Mucosa of descending colon (tissue), 3 donors: ENCODE data around the gene EMC1. TPM values are rescaled to one million over a fixed set of nuclear protein-coding genes. Genes with fewer than 3 reads are reported as not detected.

Experiments
- ATAC-seq: fragments of 200-7000 bp; cut with Tn5 transposase; one replicate; pipeline ENCODE4 v1.9.1; 2020; ENCODE audit warnings: mild to moderate bottlenecking, moderate library complexity
- DNase-seq, 3 donors: peaks; one replicate each; pipeline ENCODE4 v3.0.0-alpha.2; 2020
- H3K36me3 ChIP-seq: fragments of 200-600 bp; one replicate; pipeline ENCODE4 v1.8.0; 2021; ENCODE audit warnings: low read depth, mild to moderate bottlenecking
- H3K4me1 ChIP-seq: fragments of 200-600 bp; one replicate; pipeline ENCODE4 v1.8.0; 2021; ENCODE audit warnings: low read depth, mild to moderate bottlenecking
- H3K4me3 ChIP-seq: fragments of 200-600 bp; one replicate; pipeline ENCODE4 v1.8.0; 2021; ENCODE audit warnings: mild to moderate bottlenecking
- H3K9me3 ChIP-seq: fragments of 200-600 bp; one replicate; pipeline ENCODE4 v1.8.0; 2021; ENCODE audit warnings: mild to moderate bottlenecking
- intact Hi-C, 2 donors: fragments of 100-400 bp; cut with DNase I in 1 of 2; cut with micrococcal nuclease in 1 of 2; formaldehyde crosslinking; loops; one replicate each; pipeline versions ENCODE4 v1.11.0 to v1.11.1; 2022; cut with DNase I, micrococcal nuclease
- total RNA-seq, 3 donors: library from RNA; stranded (reverse); fragmentation: NEBNext Ultra II Directional in 2 of 3; extraction: Animal tissue kit (Norgen Biotek cat#: 25700) in 2 of 3; gene quantifications; one replicate each; pipeline versions ENCODE4 v1.2.1 to v1.2.4, GENCODE V29; 2021 to 2023
- TF ChIP-seq, protein P1 (sequence below): fragments of 200-600 bp; IDR thresholded peaks from one replicate; pipeline ENCODE4 v1.8.0; 2022; ENCODE audit warnings: antibody characterized with exemption, mild to moderate bottlenecking
- donor health status: DM: no; HTN: no; CAD: no; lungs with moderate emphysema.
- donor health status: DM: no; HTN: no; CAD: no.
- donor health status: DM: no; HTN: yes; CAD: no.

The EMC1 gene
- total RNA-seq, 3 donors from 2014 or later = 37.7 to 42.3 (median 38.3) TPM

DNA sequence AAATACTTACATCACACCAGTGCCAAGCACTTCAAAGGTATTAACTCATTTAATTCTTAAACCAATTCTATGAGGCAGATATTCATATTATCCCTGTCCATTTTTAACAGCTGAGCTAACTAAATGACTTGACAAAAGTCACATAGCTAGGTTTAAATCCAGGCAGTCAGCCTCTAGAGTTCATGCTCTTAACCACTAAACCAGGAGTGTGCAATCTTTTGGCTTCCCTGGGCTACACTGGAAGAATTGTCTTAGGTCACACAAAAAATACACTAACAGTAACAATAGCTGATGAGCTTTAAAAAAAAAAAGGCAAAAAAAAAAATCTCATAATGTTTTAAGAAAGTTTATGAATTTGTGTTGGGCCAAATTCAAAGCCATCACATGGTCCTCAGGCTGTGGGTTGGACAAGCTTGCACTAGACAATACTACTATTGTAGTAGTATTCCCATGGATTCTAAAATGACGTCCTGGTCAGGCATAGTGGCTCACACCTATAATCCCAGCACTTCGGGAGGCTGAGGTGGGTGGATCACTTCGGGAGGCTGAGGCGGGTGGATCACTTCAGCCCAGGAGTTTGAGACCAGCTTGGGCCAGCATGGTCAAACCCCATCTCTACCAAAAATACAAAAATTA is 51.2 kb downstream of the EMC1 start:
- intact Hi-C loops = no loop called here
- H3K36me3 ChIP-seq = peaks cover 20% of the 10 kb centered on the region
- peaks cover 12% of the 10 kb centered on the region for H3K4me1 ChIP-seq
- no peaks in the 10 kb centered on the region for H3K9me3 ChIP-seq
- DNase-seq (no peak), ATAC-seq (no peak)
- TF ChIP-seq, protein P1, sequence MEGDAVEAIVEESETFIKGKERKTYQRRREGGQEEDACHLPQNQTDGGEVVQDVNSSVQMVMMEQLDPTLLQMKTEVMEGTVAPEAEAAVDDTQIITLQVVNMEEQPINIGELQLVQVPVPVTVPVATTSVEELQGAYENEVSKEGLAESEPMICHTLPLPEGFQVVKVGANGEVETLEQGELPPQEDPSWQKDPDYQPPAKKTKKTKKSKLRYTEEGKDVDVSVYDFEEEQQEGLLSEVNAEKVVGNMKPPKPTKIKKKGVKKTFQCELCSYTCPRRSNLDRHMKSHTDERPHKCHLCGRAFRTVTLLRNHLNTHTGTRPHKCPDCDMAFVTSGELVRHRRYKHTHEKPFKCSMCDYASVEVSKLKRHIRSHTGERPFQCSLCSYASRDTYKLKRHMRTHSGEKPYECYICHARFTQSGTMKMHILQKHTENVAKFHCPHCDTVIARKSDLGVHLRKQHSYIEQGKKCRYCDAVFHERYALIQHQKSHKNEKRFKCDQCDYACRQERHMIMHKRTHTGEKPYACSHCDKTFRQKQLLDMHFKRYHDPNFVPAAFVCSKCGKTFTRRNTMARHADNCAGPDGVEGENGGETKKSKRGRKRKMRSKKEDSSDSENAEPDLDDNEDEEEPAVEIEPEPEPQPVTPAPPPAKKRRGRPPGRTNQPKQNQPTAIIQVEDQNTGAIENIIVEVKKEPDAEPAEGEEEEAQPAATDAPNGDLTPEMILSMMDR = no peak
- H3K4me3 ChIP-seq = no peak overlapping the region

DNA sequence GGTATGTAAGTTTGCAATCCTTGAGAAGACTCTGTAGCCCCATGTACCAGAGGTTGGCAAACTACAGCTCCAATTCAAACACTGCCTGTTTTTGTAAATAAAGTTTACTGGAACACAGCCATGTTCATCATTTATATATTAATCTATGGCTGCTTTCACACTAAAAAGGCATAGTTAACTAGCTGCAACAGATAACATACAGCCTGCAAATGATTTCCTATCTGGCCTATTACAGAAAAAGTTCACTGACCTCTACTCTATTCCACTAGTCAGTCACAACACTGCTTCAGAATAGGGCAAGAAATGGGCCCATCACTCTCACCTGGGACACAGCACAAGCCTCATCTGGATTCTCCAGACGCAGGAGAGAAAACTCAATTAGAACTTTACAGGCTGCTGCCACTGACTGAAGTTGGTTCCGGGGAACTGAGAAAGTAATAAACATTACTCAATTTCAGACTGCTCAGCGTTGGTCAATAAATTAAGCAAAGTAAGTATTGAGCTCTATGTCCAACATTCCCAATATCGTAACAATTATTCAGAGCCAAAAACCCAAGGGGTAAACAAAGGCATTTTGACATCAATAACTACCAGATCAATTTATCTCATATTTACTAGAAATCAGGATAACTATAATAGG is 51.9 kb downstream of the EMC1 start:
- ATAC-seq (no peak), DNase-seq (no peak)
- peaks cover 20% of the 10 kb centered on the region for H3K36me3 ChIP-seq
- H3K4me3 ChIP-seq = no peak overlapping the region
- intact Hi-C loops = no loop called here
- TF ChIP-seq, protein P1 = no peak
- H3K9me3 ChIP-seq = no peaks in the 10 kb centered on the region
- H3K4me1 ChIP-seq = peaks cover 11% of the 10 kb centered on the region

DNA sequence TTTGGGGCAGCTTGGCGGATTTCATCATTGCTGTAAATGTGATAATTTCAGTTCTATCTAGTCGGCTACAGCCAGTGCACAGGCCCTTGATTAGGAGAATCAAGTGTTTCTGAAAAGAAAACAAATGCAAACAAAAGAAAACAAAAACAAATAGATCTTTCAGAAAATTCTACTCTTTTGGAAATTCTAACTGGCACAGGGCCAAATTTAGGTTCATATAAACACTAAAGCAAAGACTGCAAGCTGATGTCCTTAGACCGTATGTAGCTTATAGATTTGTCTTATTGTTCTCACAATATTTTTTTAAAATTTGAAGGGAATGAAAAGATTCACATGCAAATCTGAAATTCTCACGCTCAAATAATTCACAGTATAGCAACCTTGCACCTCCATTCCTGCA is 52.5 kb downstream of the EMC1 start:
- no peak for ATAC-seq

DNA sequence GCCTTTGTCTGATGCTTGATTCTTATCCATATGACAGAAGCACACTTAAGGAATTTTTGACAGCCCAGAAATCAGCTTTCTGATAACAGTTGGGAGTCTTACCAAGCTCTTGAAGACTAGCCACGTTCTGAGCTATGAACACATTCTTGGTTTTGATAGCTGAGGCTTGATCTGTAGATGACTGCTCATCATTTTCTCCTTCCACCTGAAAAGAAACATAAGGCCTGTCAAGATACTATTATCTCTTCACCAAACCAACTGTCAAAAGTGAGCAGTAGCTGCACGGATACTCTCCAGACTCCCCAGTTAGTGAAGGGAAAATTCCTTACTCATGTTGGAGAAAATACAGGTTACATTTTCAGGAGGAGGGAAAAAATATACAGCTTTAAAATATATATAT is 53.5 kb downstream of the EMC1 start:
- intact Hi-C loops = no loop called here

More for the DNA sequence above, 52.5 kb downstream of the EMC1 start:
- intact Hi-C loops = no loop called here
- peaks cover 6% of the 10 kb centered on the region for H3K4me1 ChIP-seq
- TF ChIP-seq, protein P1 = no peak
- no peaks in the 10 kb centered on the region for H3K9me3 ChIP-seq
- DNase-seq = no peak
- peaks cover 20% of the 10 kb centered on the region for H3K36me3 ChIP-seq
- H3K4me3 ChIP-seq = no peak overlapping the region

DNA sequence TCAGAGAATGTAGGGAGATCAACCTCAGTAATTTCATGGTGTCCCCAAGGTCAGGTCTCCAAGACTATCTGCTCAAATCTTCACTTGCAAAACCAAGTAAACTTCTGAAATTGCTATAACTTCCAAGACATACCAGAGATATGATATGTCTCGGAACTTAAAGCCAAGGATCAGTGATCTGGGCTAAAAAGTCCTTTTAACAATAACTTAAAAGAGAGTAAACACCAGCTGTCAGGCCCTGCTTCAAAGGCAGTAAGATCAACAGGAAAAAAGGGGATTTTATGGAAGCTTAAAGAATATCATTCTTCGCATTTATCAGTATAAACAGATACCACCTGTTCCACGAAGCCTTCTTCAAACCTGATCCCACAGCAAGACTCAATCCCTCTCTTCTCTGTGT is 55.0 kb downstream of the EMC1 start:
- no peaks in the 10 kb centered on the region for H3K4me1 ChIP-seq
- no peak overlapping the region for H3K4me3 ChIP-seq
- ATAC-seq (no peak), DNase-seq (no peak)
- TF ChIP-seq, protein P1 = no peak
- peaks cover 20% of the 10 kb centered on the region for H3K36me3 ChIP-seq
- intact Hi-C loops = no loop called here
- no peaks in the 10 kb centered on the region for H3K9me3 ChIP-seq

More for the DNA sequence above, 53.5 kb downstream of the EMC1 start:
- peaks cover 6% of the 10 kb centered on the region for H3K4me1 ChIP-seq
- H3K36me3 ChIP-seq = peaks cover 20% of the 10 kb centered on the region
- no peak for DNase-seq
- no peak overlapping the region for H3K4me3 ChIP-seq
- H3K9me3 ChIP-seq = no peaks in the 10 kb centered on the region
- TF ChIP-seq, protein P1 = no peak
- no peak for ATAC-seq
